CD14-positive monocyte (primary cell): ENCODE data around the gene POLA1. TPM values are rescaled to one million over a fixed set of nuclear protein-coding genes. Genes with fewer than 3 reads are reported as not detected.

Experiments used
- DNase-seq, 3 donors: peaks; one replicate each; pipeline ENCODE4 v3.0.0-alpha.2; 2011 to 2022
- H2AFZ ChIP-seq: 2 replicates; pipeline ENCODE4 v1.6.0; 2012; ENCODE audit warnings: mild to moderate bottlenecking, low read depth, low read length, inconsistent platforms; ENCODE audit not compliant: insufficient read depth, poor library complexity, severe bottlenecking
- H3K27ac ChIP-seq, 2 donors: 1 replicate in 1 of 2; 2 replicates in 1 of 2; pipeline ENCODE4 v1.5.1; 2012 to 2013; ENCODE audit warnings: low read length in 2 of 2, control low read depth in 1 of 2, inconsistent platforms in 1 of 2, low read depth in 1 of 2, mild to moderate bottlenecking in 1 of 2
- H3K27me3 ChIP-seq, 2 donors: one replicate each; pipeline versions ENCODE4 v1.6.0 to v1.6.1; 2011 to 2013; ENCODE audit warnings: low read length in 2 of 2; ENCODE audit not compliant: control insufficient read depth in 2 of 2, insufficient read depth in 2 of 2
- H3K36me3 ChIP-seq, 2 donors: replicated peaks in 1 of 2; 1 replicate in 1 of 2; 2 replicates in 1 of 2; pipeline versions ENCODE4 v1.5.1 to v1.6.1; 2012 to 2013; ENCODE audit warnings: low read length in 2 of 2, control low read depth in 1 of 2, inconsistent platforms in 1 of 2, mild to moderate bottlenecking in 1 of 2; ENCODE audit not compliant: insufficient read depth in 2 of 2, control insufficient read depth in 1 of 2
- H3K4me1 ChIP-seq, 2 donors: 1 replicate in 1 of 2; 2 replicates in 1 of 2; pipeline versions ENCODE4 v1.5.1 to v1.6.1; 2012 to 2013; ENCODE audit warnings: low read length in 2 of 2, control low read depth in 1 of 2, inconsistent platforms in 1 of 2, mild to moderate bottlenecking in 1 of 2, moderate library complexity in 1 of 2; ENCODE audit not compliant: insufficient read depth in 2 of 2, control insufficient read depth in 1 of 2
- H3K4me2 ChIP-seq: replicated peaks from 2 replicates; pipeline ENCODE3; 2012; ENCODE audit warnings: low read length, moderate library complexity, mild to moderate bottlenecking; ENCODE audit not compliant: poor library complexity, severe bottlenecking; ENCODE audit errors: extremely low read depth
- H3K4me3 ChIP-seq, 3 experiments: fragments of 200-600 bp in 1 of 3; sonication (generic) in 1 of 3; replicated peaks in 1 of 3; 1 replicate in 2 of 3; 2 replicates in 1 of 3; pipeline ENCODE4 v1.5.1; 2011 to 2013; ENCODE audit warnings: low read length in 3 of 3, mild to moderate bottlenecking in 3 of 3, control low read depth in 2 of 3, low read depth in 2 of 3, inconsistent platforms in 1 of 3, moderate library complexity in 1 of 3
- H3K79me2 ChIP-seq: 2 replicates; pipeline ENCODE4 v1.6.0; 2012; ENCODE audit warnings: mild to moderate bottlenecking, control low read depth, inconsistent platforms, low read length, moderate library complexity; ENCODE audit not compliant: insufficient read depth
- H3K9ac ChIP-seq: 2 replicates; pipeline ENCODE4 v1.6.0; 2017; ENCODE audit warnings: low read length, mild to moderate bottlenecking; ENCODE audit not compliant: insufficient read depth, poor library complexity, severe bottlenecking
- H3K9me3 ChIP-seq, 2 donors: replicated peaks in 1 of 2; 1 replicate in 1 of 2; 2 replicates in 1 of 2; pipeline versions ENCODE4 v1.5.1 to v1.6.1; 2012 to 2013; ENCODE audit warnings: low read length in 2 of 2, control low read depth in 1 of 2; ENCODE audit not compliant: control insufficient read depth in 1 of 2, insufficient read depth in 1 of 2
- H4K20me1 ChIP-seq: 2 replicates; pipeline ENCODE4 v1.6.0; 2012; ENCODE audit warnings: mild to moderate bottlenecking, low read length, control low read depth, moderate library complexity; ENCODE audit not compliant: insufficient read depth
- H3K27ac Mint-ChIP-seq, 7 donors: one replicate each; pipeline ENCODE4 v1.8.0; 2020; ENCODE audit warnings: mild to moderate bottlenecking in 7 of 7, mixed read lengths in 7 of 7, moderate library complexity in 6 of 7, inconsistent platforms in 2 of 7
- H3K27me3 Mint-ChIP-seq, 3 donors: one replicate each; pipeline ENCODE4 v1.8.0; 2021 to 2022; ENCODE audit warnings: low read depth in 3 of 3, mild to moderate bottlenecking in 3 of 3, mixed read lengths in 3 of 3, moderate library complexity in 3 of 3, inconsistent platforms in 1 of 3
- H3K36me3 Mint-ChIP-seq, 2 donors: one replicate each; pipeline ENCODE4 v1.8.0; 2020; ENCODE audit warnings: mixed read lengths in 2 of 2, inconsistent platforms in 1 of 2, mild to moderate bottlenecking in 1 of 2
- H3K4me1 Mint-ChIP-seq: one replicate; pipeline ENCODE4 v1.8.0; 2020; ENCODE audit warnings: mild to moderate bottlenecking, mixed read lengths
- H3K4me3 Mint-ChIP-seq, 2 donors: one replicate each; pipeline ENCODE4 v1.8.0; 2020; ENCODE audit warnings: mild to moderate bottlenecking in 2 of 2, mixed read lengths in 2 of 2, moderate library complexity in 1 of 2
- H3K9me3 Mint-ChIP-seq, 7 donors: one replicate each; pipeline ENCODE4 v1.8.0; 2020 to 2022; ENCODE audit warnings: mixed read lengths in 7 of 7, mild to moderate bottlenecking in 6 of 7, moderate library complexity in 6 of 7, inconsistent platforms in 2 of 7
- CTCF ChIP-seq: fragments of 200-600 bp; IDR thresholded peaks from one replicate; pipeline ENCODE4 v1.8.0; 2022; ENCODE audit warnings: antibody characterized with exemption, mild to moderate bottlenecking
- WGBS: methylation state at CpG from one replicate; pipeline ENCODE4 v1.1.5; 2013; ENCODE audit warnings: missing lambda C conversion rate; ENCODE audit not compliant: insufficient coverage; 5-methylcytosine and 5-hydroxymethylcytosine counted together
- intact Hi-C, 2 donors: fragments of 100-400 bp; cut with micrococcal nuclease; formaldehyde crosslinking; loops; one replicate each; pipeline versions ENCODE4 v1.15.0 to v1.15.1; 2023
- polyA plus RNA-seq, 3 donors: library from polyadenylated mRNA; depleted of rRNA in 1 of 3; unstranded in 2 of 3; stranded (reverse) in 1 of 3; fragments of 300-500 nt in 2 of 3; fragments of >200 nt in 1 of 3; fragmentation: Illumina TruSeq in 2 of 3; gene quantifications; 1 replicate in 2 of 3; 2 replicates in 1 of 3; pipeline ENCODE4 v1.2.3, GENCODE V29; 2012 to 2021

POLA1 gene
- polyA plus RNA-seq, 3 donors, result 1.2 to 1.4 (median 1.3) TPM

DNA sequence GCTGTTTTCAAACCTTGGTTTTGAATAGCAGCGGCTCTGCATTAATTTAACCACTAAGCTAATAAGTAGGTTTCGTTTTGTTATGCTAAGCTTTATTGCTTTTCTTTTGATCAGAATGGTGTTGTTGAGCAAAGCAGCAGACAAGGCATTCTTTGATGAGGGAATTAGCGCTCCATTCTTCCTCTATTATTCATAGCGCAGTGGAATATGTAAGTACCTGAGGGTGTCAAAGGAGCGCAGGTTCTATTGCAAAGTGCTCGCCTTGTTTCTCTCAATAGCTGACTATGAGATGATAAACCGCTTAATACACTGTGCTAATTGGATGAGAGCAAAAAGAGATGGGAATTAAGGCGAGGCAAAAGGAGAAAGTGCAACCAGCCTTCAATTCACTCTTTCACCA, 305.8 kb downstream of the POLA1 start:
- Mint-ChIP-seq H3K27ac (peak overlapping the region in 1 of 7 donors; percentile 14), H3K9me3 (peaks cover 0 to 19% (median 9%) of the 10 kb centered on the region in 7 donors), H3K36me3 (peaks cover 17 to 28% of the 10 kb centered on the region in 2 donors), H3K27me3 (peaks cover 28 to 46% (median 36%) of the 10 kb centered on the region in 3 donors), H3K4me3 (no peak overlapping the region), H3K4me1 (peaks cover 7% of the 10 kb centered on the region)
- no peaks in the 10 kb centered on the region for H4K20me1 ChIP-seq
- WGBS, result no CpG with 5 or more reads among the region's 8 CpGs
- no peaks in the 10 kb centered on the region for H3K79me2 ChIP-seq
- no peak overlapping the region for H3K4me2 ChIP-seq
- no peaks in the 10 kb centered on the region for H3K4me1 ChIP-seq
- no peaks in the 10 kb centered on the region for H3K36me3 ChIP-seq
- H3K27ac ChIP-seq, result no peak overlapping the region
- no peak overlapping the region for H2AFZ ChIP-seq
- intact Hi-C loops, result no loop called here
- H3K27me3 ChIP-seq, result peaks cover 14 to 35% of the 10 kb centered on the region in 2 donors
- H3K4me3 ChIP-seq, result no peak overlapping the region
- no peak for DNase-seq
- H3K9me3 ChIP-seq, result peaks cover 0 to 10% of the 10 kb centered on the region in 2 donors
- H3K9ac ChIP-seq, result no peak overlapping the region
- TF ChIP-seq CTCF, result no peak

GRCh38 chrX:25001808-25002660, 308.3 kb downstream of the POLA1 start:
- peak overlapping the region in 1 of 2 donors; percentile 55 for H3K4me3 Mint-ChIP-seq
- 16% methylated on average over 37 of the region's 65 CpGs for WGBS
- intact Hi-C loops, result no loop called here

More at GRCh38 chrX:25001808-25002660, 308.3 kb downstream of the POLA1 start:
- Histone ChIP-seq H3K4me3 (no peak overlapping the region), H3K36me3 (no peaks in the 10 kb centered on the region), H3K27me3 (peaks cover 26 to 53% of the 10 kb centered on the region in 2 donors), H3K27ac (no peak overlapping the region), H3K4me1 (no peaks in the 10 kb centered on the region), H3K9me3 (peaks cover 0 to 17% of the 10 kb centered on the region in 2 donors), H2AFZ (no peak overlapping the region), H3K79me2 (no peaks in the 10 kb centered on the region), H4K20me1 (no peaks in the 10 kb centered on the region), H3K9ac (no peak overlapping the region), H3K4me2 (no peak overlapping the region)
- H3K27me3 Mint-ChIP-seq, result peaks cover 46 to 59% (median 53%) of the 10 kb centered on the region in 3 donors
- H3K36me3 Mint-ChIP-seq, result peaks cover 7 to 18% of the 10 kb centered on the region in 2 donors
- peaks cover 0 to 27% (median 10%) of the 10 kb centered on the region in 7 donors for H3K9me3 Mint-ChIP-seq
- TF ChIP-seq CTCF, result no peak
- H3K27ac Mint-ChIP-seq, result no peak overlapping the region
- DNase-seq, result no peak
- H3K4me1 Mint-ChIP-seq, result peaks cover 14% of the 10 kb centered on the region
